ENCODE results near the gene CDK2AP2. TPM values are rescaled to one million over a fixed set of nuclear protein-coding genes. Genes with fewer than 3 reads are reported as not detected.

The CDK2AP2 gene
- total RNA-seq, 1 donor from 2014 or later, result 79.7 TPM

DNA sequence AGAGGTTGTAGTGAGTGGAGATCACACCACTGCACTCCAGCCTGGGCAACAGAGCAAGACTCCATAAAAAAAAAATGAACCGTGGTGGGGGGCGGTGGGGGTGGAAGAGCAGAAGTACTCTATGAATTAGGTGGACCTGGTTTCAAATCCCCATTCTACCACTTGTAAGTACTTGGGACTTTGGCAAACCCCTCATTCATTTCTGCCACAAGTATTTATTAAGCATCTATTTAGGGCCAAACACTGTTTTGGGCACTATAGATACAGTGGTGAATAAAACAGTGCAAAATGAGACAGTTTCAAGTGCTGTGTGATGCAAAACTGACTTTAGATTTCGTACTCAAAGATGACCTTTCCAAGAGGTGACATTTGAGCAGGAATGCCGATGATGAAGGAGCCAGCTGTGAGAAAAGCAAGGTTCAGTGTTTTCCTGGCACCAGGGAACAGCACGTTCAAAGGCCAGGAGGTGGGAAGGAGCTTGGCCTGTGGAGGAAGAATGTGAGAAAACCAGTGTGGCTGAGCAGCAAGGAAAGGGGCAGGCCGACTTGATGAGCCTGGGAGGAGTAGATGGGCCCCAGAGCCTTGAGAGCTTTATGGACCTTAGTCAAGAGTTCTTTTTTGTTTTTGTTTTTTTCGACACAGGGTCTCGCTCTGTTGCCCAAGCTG lies 37.5 kb downstream of the CDK2AP2 start:
- DNase-seq, result no peak
- no peak for TF ChIP-seq CTCF (IDR thresholded peaks at IDR 0.05)
- Histone ChIP-seq H3K9me3 (no peaks in the 10 kb centered on the region), H3K4me1 (peaks cover 32% of the 10 kb centered on the region), H3K27me3 (ENCODE audit: low read depth) (no peaks in the 10 kb centered on the region), H3K27ac (no peak overlapping the region), H3K36me3 (peaks cover 6% of the 10 kb centered on the region), H3K4me3 (no peak overlapping the region)
- no peak for ATAC-seq
- intact Hi-C loops (cut with DNase I), result no loop called here

GRCh38 chr11:67469508-67469811 lies 38.5 kb downstream of the CDK2AP2 start:
- no peaks in the 10 kb centered on the region for H3K27me3 ChIP-seq (ENCODE audit: low read depth)
- TF ChIP-seq CTCF (IDR thresholded peaks at IDR 0.05), result no peak
- peak overlapping the region; percentile 92 for H3K27ac ChIP-seq
- peaks cover 38% of the 10 kb centered on the region for H3K4me1 ChIP-seq
- ATAC-seq (no peak), DNase-seq (no peak)
- no peaks in the 10 kb centered on the region for H3K9me3 ChIP-seq
- intact Hi-C loops (cut with DNase I), result no loop called here
- peak overlapping the region; percentile 78 for H3K4me3 ChIP-seq
- peaks cover 6% of the 10 kb centered on the region for H3K36me3 ChIP-seq

- peak; percentile 58 for TF ChIP-seq CTCF (IDR thresholded peaks at IDR 0.05)
Observed at GRCh38 chr11:67468759-67469507, 39.0 kb downstream of the CDK2AP2 start, which contains the start of gene TMEM134. Gene TMEM134, minus strand, starts transcription at chr11:67469251. Its CDS starts 59 bp downstream, at chr11:67469192.

DNA sequence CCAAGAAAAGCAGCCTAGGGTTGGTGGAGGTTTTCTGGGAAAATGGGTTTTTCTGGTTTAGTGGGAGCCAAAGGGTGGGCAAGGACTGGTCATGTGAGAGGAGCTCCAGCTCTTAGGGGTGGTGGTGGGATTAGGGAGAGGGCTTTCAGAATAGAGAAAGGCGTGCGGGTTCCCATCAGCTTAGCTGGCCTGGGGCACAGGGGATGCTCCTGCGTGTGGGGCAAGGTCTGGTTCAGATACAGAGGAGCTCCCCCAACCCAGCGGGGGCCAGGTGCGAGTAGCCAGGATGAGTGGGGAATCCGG lies 39.6 kb downstream of the CDK2AP2 start:
- no peak for DNase-seq
- peak overlapping the region; percentile 78 for H3K4me3 ChIP-seq
- peaks cover 6% of the 10 kb centered on the region for H3K36me3 ChIP-seq
- H3K4me1 ChIP-seq, result peaks cover 49% of the 10 kb centered on the region
- no peaks in the 10 kb centered on the region for H3K9me3 ChIP-seq
- H3K27ac ChIP-seq, result peak overlapping the region; percentile 92
- H3K27me3 ChIP-seq (ENCODE audit: low read depth), result no peaks in the 10 kb centered on the region
- TF ChIP-seq CTCF (IDR thresholded peaks at IDR 0.05), result no peak
- intact Hi-C loops (cut with DNase I), result no loop called here
- peak in 1 of 2 donors; percentile 0 for ATAC-seq

More at GRCh38 chr11:67468759-67469507, 39.0 kb downstream of the CDK2AP2 start, which contains the start of gene TMEM134:
- Histone ChIP-seq H3K4me1 (peaks cover 43% of the 10 kb centered on the region), H3K27me3 (ENCODE audit: low read depth) (no peaks in the 10 kb centered on the region), H3K4me3 (peak within 1 kb of the TSS; percentile 78), H3K27ac (peak within 1 kb of the TSS; percentile 92), H3K36me3 (peaks cover 6% of the 10 kb centered on the region), H3K9me3 (no peaks in the 10 kb centered on the region)
- peak; percentile 95 for DNase-seq
- ATAC-seq, result peak; percentile 91 to 94
- intact Hi-C loops (cut with DNase I), result no loop called here

GRCh38 chr11:67468056-67468455 lies 39.9 kb downstream of the CDK2AP2 start:
- H3K27me3 ChIP-seq (ENCODE audit: low read depth), result no peaks in the 10 kb centered on the region
- DNase-seq, result peak; percentile 84
- peaks cover 6% of the 10 kb centered on the region for H3K36me3 ChIP-seq
- peak overlapping the region; percentile 78 for H3K4me3 ChIP-seq
- no peak for TF ChIP-seq CTCF (IDR thresholded peaks at IDR 0.05)
- ATAC-seq, result peak; percentile 14 to 54
- H3K4me1 ChIP-seq, result peaks cover 49% of the 10 kb centered on the region
- peak overlapping the region; percentile 92 for H3K27ac ChIP-seq
- intact Hi-C loops (cut with DNase I), result no loop called here
- H3K9me3 ChIP-seq, result no peaks in the 10 kb centered on the region
